ENCODE measurements around the gene MCTP2. TPM values are rescaled to one million over a fixed set of nuclear protein-coding genes. Genes with fewer than 3 reads are reported as not detected.

MCTP2 gene
- 46.0 and 54.2 TPM in 2 replicates for total RNA-seq

GRCh38 chr15:94230883-94231722, at the start of gene MCTP2:
TSS of gene MCTP2 (plus strand) at chr15:94231561. CDS start at chr15:94298266, 66,705 bp downstream.
- TF ChIP-seq, protein P1, sequence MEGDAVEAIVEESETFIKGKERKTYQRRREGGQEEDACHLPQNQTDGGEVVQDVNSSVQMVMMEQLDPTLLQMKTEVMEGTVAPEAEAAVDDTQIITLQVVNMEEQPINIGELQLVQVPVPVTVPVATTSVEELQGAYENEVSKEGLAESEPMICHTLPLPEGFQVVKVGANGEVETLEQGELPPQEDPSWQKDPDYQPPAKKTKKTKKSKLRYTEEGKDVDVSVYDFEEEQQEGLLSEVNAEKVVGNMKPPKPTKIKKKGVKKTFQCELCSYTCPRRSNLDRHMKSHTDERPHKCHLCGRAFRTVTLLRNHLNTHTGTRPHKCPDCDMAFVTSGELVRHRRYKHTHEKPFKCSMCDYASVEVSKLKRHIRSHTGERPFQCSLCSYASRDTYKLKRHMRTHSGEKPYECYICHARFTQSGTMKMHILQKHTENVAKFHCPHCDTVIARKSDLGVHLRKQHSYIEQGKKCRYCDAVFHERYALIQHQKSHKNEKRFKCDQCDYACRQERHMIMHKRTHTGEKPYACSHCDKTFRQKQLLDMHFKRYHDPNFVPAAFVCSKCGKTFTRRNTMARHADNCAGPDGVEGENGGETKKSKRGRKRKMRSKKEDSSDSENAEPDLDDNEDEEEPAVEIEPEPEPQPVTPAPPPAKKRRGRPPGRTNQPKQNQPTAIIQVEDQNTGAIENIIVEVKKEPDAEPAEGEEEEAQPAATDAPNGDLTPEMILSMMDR (IDR thresholded peaks at IDR 0.05), result no peak
- Mint-ChIP-seq H3K4me3 (peak within 1 kb of the TSS; percentile 92), H3K9me3 (no peaks in the 10 kb centered on the region), H3K36me3 (ENCODE audit: low read depth) (peaks cover 19% of the 10 kb centered on the region), H3K27ac (peak within 1 kb of the TSS; percentile 94), H3K4me1 (peaks cover 67% of the 10 kb centered on the region), H3K27me3 (no peaks in the 10 kb centered on the region)
- peak; percentile 88 for ATAC-seq (ENCODE audit: low read depth)
- peak; percentile 86 for DNase-seq
- ChIA-PET POLR2A (interaction anchor here (0.9 to 4.2 kb wide), 20 partner anchors 9 to 92 kb away, joined by 3 to 72 read pairs (median 6); no protein-coding TSS in a partner anchor), CTCF (interaction anchor here (1.1 to 5.9 kb wide), 9 partner anchors 7 to 93 kb away, joined by 3 to 66 read pairs (median 7); no protein-coding TSS in a partner anchor)
- intact Hi-C loops (cut with micrococcal nuclease), result loop anchor here (1.0 kb wide), 7 partner anchors 22 to 93 kb away; no protein-coding TSS in a partner anchor

GRCh38 chr15:94182883-94183282, 48.5 kb upstream of the MCTP2 start:
- TF ChIP-seq, protein P1 (IDR thresholded peaks at IDR 0.05), result no peak
- H3K9me3 Mint-ChIP-seq, result peaks cover under 1% of the 10 kb centered on the region
- DNase-seq (no peak), ATAC-seq (ENCODE audit: low read depth) (no peak)
- no peaks in the 10 kb centered on the region for H3K36me3 Mint-ChIP-seq (ENCODE audit: low read depth)
- POLR2A ChIA-PET, result no interaction called here
- H3K4me3 Mint-ChIP-seq, result no peak overlapping the region
- peaks cover 11% of the 10 kb centered on the region for H3K27me3 Mint-ChIP-seq
- intact Hi-C loops (cut with micrococcal nuclease), result no loop called here
- H3K4me1 Mint-ChIP-seq, result peaks cover 1% of the 10 kb centered on the region
- CTCF ChIA-PET, result no interaction called here
- no peak overlapping the region for H3K27ac Mint-ChIP-seq

DNA sequence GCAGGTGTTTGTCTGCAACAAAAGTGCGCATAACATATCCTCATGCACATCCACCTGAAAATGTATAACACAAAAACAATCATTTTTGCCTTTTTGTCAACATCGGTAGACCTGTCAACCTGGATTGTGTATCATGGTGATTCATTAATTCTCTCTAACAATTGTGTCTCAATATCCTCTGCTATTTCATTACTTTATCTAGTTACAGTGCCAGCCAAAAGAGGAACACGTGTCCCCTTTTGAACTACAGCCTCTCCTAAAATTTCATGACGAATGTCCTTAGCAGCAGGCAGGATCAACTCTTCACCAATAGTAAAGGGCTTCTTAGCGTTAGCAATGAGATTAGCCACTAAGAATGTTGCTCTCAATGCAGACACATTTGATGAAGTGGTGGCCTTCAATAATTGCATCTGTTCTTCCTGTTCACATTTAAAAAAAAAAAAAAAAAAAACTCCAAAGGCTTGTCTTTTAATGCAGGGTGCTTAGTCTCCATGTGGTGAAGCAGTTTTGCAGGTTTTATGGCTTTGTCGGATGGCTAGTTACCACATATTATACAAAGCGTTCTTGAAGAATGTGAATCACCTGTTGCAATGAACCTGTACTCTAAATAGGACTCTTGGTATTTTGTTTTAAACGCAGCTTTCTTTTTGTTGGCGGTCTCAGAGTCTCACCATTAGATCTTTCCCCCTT, 45.7 kb upstream of the MCTP2 start:
- TF ChIP-seq, protein P1 (IDR thresholded peaks at IDR 0.05), result no peak
- Mint-ChIP-seq H3K4me1 (peaks cover 1% of the 10 kb centered on the region), H3K27ac (no peak overlapping the region), H3K36me3 (ENCODE audit: low read depth) (no peaks in the 10 kb centered on the region), H3K4me3 (no peak overlapping the region), H3K9me3 (no peaks in the 10 kb centered on the region), H3K27me3 (peaks cover 5% of the 10 kb centered on the region)
- ChIA-PET POLR2A (no interaction called here), CTCF (interaction anchor here (1.4 kb wide), 1 partner anchor 139 kb away, joined by 3 read pairs; no protein-coding TSS in a partner anchor)
- DNase-seq (no peak), ATAC-seq (ENCODE audit: low read depth) (no peak)
- intact Hi-C loops (cut with micrococcal nuclease), result no loop called here

DNA sequence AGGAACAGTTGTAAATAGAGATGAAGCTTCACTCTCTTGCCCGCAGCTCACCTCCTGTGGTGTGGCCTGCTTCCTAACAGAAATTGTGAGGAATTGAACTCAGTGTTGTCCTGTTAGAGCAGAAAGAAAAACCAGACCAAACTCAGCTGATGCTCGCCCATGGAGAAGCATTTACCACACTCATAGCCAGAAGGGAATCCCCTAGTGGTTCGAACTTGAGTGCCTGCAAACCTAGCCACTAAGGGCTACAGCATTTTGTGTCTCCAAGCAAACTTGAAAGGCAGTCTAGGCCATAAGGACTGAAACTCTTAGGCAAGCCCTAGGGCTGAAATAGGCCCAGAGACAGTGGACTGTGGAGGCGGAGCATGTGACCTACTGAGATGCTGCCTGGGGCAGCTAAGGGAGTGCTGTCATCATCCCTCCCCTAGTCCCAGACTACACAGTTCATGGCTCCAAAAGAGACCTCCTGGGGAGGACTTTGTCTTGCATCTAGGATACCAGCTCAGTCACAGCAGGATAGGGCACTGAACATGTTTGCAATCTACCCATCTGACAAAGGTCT, 44.5 kb upstream of the MCTP2 start:
- H3K27ac Mint-ChIP-seq, result no peak overlapping the region
- H3K4me1 Mint-ChIP-seq, result peaks cover 1% of the 10 kb centered on the region
- intact Hi-C loops (cut with micrococcal nuclease), result no loop called here
- no peak for ATAC-seq (ENCODE audit: low read depth)
- H3K9me3 Mint-ChIP-seq, result no peaks in the 10 kb centered on the region
- ChIA-PET CTCF (interaction anchor here (1.4 kb wide), 1 partner anchor 138 kb away, joined by 3 read pairs; no protein-coding TSS in a partner anchor), POLR2A (no interaction called here)
- H3K4me3 Mint-ChIP-seq, result no peak overlapping the region
- TF ChIP-seq, protein P1 (IDR thresholded peaks at IDR 0.05), result no peak
- H3K27me3 Mint-ChIP-seq, result peaks cover 5% of the 10 kb centered on the region
- H3K36me3 Mint-ChIP-seq (ENCODE audit: low read depth), result no peaks in the 10 kb centered on the region
- DNase-seq, result no peak

All from activated B cell treated with CpG ODN at 0.5 μM for 24 hours (primary cell).